Pancreas (tissue), 10 donors: ENCODE results near the gene ZEB2. TPM values are rescaled to one million over a fixed set of nuclear protein-coding genes. Genes with fewer than 3 reads are reported as not detected.
A peak's percentile ranks its signal among the peaks of the same experiment; 100 is the strongest.
"Not testable (repeated sequence)": the region's sequence is repeated elsewhere in the genome, so short reads cannot be mapped to it uniquely, and the experiment has no call there.

Source experiments
- ATAC-seq, 4 donors: fragments of 200-7000 bp; cut with Tn5 transposase; one replicate each; pipeline versions ENCODE4 v1.8.0 to v1.9.1; 2020; ENCODE audit warnings: mild to moderate bottlenecking in 4 of 4, moderate library complexity in 4 of 4
- DNase-seq, 6 donors: peaks; one replicate each; pipeline ENCODE4 v3.0.0-alpha.2; 2020
- FAIRE-seq: peaks from 2 replicates; lab custom pipeline; 2012; peaks lifted over from hg19 to GRCh38; lab: Jason Lieb, UNC
- H3K27ac ChIP-seq, 4 donors: fragments of 200-600 bp; sonication (generic); 1 replicate in 3 of 4; 2 replicates in 1 of 4; pipeline versions ENCODE4 v1.5.0 to v1.8.0; 2020
- H3K27me3 ChIP-seq, 4 donors: fragments of 200-600 bp; one replicate each; pipeline ENCODE4 v1.8.0; 2021
- H3K36me3 ChIP-seq, 3 donors: fragments of 200-600 bp; sonication (generic) in 1 of 3; one replicate each; pipeline versions ENCODE4 v1.5.0 to v1.8.0; 2020 to 2021
- H3K4me1 ChIP-seq, 3 donors: fragments of 200-600 bp; one replicate each; pipeline ENCODE4 v1.8.0; 2021
- H3K4me3 ChIP-seq, 4 donors: fragments of 200-600 bp; sonication (generic) in 2 of 4; one replicate each; pipeline versions ENCODE4 v1.5.0 to v1.8.0; 2020 to 2021
- H3K9me3 ChIP-seq, 4 donors: fragments of 200-600 bp; one replicate each; pipeline ENCODE4 v1.8.0; 2021
- WGBS, 2 donors: extraction: QIAGEN DNeasy Blood & Tissue Kit; methylation state at CpG; one replicate each; pipeline ENCODE4 v1.1.7; 2013; 5-methylcytosine and 5-hydroxymethylcytosine counted together
- intact Hi-C, 3 donors: fragments of 100-400 bp; cut with DNase I; formaldehyde crosslinking; loops; one replicate each; pipeline versions ENCODE4 v1.11.1 to v1.14.2; 2022
- polyA plus RNA-seq, 2 donors: library from polyadenylated mRNA; stranded (reverse); fragments of 200-250 nt; gene quantifications; one replicate each; pipeline ENCODE4 v1.2.3, GENCODE V29; 2013
- total RNA-seq, 6 donors: library from RNA; stranded (reverse); fragmentation: NEBNext Ultra II Directional in 4 of 6; extraction: Animal tissue kit (Norgen Biotek cat#: 25700) in 4 of 6; gene quantifications; one replicate each; pipeline versions ENCODE4 v1.2.1 to v1.2.4, GENCODE V29; 2021 to 2023
- TF ChIP-seq, protein P1 (sequence below), 4 donors: fragments of 200-600 bp; sonication (generic) in 3 of 4; IDR thresholded peaks; one replicate each; pipeline versions ENCODE4 v1.5.0 to v1.8.0; 2021; ENCODE audit warnings: antibody characterized with exemption in 4 of 4
- donor health status: healthy with polysubstance abuse.
- donor health status: DM: no; HTN: no; CAD: no; lungs with moderate emphysema.
- donor health status: DM: no; HTN: no; CAD: no.
- donor health status: control.
- donor health status: control.
- donor health status: Bipolar disorder and iron deficiency.
- donor health status: DM: yes; HTN: yes; CAD: no.
- donor health status: DM: no; HTN: no; CAD: no.
- donor health status: DM: no; HTN: no; CAD: no.
- donor health status: DM: yes; HTN: yes; CAD: no.

The ZEB2 gene
- total and polyA plus RNA-seq, 8 donors = 3.8 to 38.6 (median 5.7) TPM

DNA sequence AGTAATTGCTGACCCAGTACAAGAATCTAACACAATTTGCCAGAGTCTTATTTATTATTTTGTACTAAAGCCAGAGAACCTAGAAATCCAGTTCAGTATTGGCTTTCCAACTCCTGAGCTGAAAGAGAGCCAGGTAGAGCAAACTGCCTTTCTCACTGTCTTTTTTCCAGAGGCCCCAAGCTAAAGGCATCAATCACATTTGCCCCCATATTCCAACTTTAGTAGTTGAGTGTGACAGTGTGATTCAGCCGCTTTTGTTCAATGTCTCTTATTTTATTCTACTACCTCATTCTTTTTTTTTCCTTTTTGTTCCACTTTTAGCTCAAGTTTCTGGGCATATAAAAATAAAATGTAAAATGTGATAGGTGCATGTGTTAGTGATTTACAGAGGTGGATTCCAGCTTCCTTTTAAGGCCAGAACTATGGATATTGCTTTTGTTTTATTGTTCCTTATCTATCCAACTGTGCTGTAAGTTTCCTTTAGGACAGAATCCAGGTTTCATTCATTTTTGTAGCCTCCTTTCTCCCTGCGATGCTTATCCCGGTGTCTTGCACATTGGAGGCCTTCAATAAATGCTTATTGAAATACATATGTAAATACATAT is 153.0 kb downstream of the ZEB2 start:
- TF ChIP-seq, protein P1, sequence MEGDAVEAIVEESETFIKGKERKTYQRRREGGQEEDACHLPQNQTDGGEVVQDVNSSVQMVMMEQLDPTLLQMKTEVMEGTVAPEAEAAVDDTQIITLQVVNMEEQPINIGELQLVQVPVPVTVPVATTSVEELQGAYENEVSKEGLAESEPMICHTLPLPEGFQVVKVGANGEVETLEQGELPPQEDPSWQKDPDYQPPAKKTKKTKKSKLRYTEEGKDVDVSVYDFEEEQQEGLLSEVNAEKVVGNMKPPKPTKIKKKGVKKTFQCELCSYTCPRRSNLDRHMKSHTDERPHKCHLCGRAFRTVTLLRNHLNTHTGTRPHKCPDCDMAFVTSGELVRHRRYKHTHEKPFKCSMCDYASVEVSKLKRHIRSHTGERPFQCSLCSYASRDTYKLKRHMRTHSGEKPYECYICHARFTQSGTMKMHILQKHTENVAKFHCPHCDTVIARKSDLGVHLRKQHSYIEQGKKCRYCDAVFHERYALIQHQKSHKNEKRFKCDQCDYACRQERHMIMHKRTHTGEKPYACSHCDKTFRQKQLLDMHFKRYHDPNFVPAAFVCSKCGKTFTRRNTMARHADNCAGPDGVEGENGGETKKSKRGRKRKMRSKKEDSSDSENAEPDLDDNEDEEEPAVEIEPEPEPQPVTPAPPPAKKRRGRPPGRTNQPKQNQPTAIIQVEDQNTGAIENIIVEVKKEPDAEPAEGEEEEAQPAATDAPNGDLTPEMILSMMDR (IDR thresholded peaks at IDR 0.05) = no peak
- intact Hi-C loops = no loop called here
- H3K27ac ChIP-seq = no peak overlapping the region
- 91 to 94% methylated on average over 3 of the region's 3 CpGs for WGBS, 2 donors
- no peaks in the 10 kb centered on the region for H3K27me3 ChIP-seq
- FAIRE-seq (no peak), DNase-seq (no peak), ATAC-seq (no peak)
- H3K9me3 ChIP-seq = no peaks in the 10 kb centered on the region
- no peaks in the 10 kb centered on the region for H3K36me3 ChIP-seq
- no peaks in the 10 kb centered on the region for H3K4me1 ChIP-seq
- no peak overlapping the region for H3K4me3 ChIP-seq

DNA sequence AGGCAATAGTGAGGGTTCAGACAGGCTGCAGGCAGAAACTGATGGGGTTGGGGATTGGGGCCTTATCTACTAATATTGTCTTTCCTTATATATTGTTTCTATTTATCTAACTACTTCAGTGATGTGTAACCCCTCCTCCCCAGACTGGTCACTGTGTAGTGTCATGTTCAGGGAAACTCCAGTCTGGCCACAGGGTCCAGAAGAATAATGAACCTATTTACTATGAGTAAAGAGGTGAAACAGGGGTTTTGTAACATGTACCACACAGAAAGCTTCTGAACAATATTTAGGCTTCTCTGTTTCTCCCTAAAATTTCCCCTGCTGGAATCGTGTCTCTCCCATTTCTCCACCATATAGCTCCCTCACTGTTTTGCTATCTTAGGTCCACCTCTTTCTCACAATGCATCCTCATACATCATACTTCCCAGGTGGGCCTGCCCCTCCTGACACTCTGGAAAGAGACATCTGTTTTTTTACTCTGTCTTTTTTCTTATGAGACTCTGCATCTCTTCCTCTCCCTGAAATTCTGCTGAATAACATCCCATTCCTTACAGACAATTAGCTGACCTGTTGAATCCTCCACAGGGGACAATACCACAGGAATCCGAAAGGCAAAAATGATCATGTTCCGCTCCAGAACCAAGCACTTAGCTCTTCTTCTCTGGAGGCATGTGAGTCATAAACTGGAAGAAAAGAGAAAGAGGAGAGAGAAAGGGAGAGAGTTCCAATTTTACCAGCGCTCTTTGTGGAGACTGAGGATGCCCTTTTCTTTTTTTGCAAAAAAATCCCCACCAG is 154.8 kb downstream of the ZEB2 start:
- WGBS, 2 donors = 82 to 91% methylated on average over 4 of the region's 4 CpGs
- intact Hi-C loops = no loop called here
- no peak for FAIRE-seq

DNA sequence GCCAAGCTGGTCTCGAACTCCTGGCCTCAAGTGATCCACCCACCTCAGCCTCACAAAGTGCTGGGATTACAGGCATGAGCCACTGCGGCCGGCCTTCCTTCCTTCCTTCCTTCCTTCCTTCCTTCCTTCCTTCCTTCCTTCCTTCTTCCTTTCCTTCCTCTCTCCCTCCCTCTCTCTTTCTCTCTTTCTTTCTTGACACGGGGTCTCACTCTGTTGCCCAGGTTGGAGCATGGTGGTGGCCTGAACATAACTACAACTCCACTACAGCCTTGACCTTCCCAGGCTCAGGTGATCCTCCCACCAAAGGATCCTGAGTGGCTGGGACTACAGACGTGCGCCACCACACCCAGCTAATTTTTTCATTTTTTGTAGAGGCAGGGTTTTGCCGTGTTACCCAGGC is 155.7 kb downstream of the ZEB2 start:
- WGBS, 2 donors = 82 to 87% methylated on average over 7 of the region's 7 CpGs

More for the DNA sequence above, 154.8 kb downstream of the ZEB2 start:
- Histone ChIP-seq H3K9me3 (no peaks in the 10 kb centered on the region), H3K27me3 (no peaks in the 10 kb centered on the region), H3K4me1 (no peaks in the 10 kb centered on the region), H3K36me3 (no peaks in the 10 kb centered on the region), H3K27ac (no peak overlapping the region), H3K4me3 (no peak overlapping the region)
- TF ChIP-seq, protein P1 (IDR thresholded peaks at IDR 0.05) = no peak
- DNase-seq = no peak
- ATAC-seq = peak in 1 of 4 donors; percentile 20

DNA sequence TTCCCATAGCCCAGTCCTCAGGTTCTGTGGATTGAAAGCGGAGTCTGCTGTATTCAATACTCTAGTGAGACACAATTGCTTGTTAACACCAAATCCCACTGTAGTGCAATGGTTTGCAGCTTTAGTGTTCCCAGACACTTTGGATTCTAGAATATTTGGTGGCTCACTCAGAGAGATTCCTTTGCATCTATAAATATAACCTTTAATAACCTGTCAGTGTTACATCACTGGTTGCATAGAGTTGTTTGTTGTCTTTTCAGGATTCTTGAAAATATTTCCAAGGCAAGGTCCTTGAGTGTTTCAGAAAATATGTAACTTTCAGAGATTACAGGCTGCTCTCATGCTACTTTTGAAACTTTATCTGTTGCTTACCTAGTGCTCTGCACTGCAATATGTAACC is 157.5 kb downstream of the ZEB2 start:
- no peaks in the 10 kb centered on the region for H3K4me1 ChIP-seq
- FAIRE-seq = no peak
- 96 to 100% methylated on average over 1 of the region's 1 CpG for WGBS, 2 donors

More for the DNA sequence above, 155.7 kb downstream of the ZEB2 start:
- intact Hi-C loops, H3K9me3 ChIP-seq, DNase-seq, H3K27me3 ChIP-seq, ATAC-seq, FAIRE-seq, H3K4me1 ChIP-seq, H3K4me3 ChIP-seq, H3K36me3 ChIP-seq, H3K27ac ChIP-seq: not testable (repeated sequence)

DNA sequence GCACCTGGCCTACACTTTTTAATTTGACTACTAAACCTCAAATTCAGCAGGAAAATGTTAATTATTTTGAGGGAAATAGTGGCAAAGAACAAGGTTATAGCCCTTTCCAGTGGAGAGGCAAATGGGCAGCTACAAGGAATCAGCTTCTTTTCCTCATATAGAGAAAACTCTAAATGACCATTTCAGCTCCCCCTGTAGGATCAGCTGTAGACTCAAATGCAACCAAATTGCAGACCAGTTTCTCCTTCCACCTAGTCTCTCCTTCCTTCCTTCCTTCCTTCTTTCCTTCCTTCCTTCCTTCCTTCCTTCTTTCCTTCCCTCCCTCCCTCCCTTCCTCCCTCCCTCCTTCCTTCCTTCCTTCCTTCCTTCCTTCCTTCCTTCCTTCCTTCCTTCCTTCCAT is 158.2 kb downstream of the ZEB2 start:
- no peaks in the 10 kb centered on the region for H3K9me3 ChIP-seq
- H3K4me1 ChIP-seq = no peaks in the 10 kb centered on the region
- no peaks in the 10 kb centered on the region for H3K27me3 ChIP-seq
- H3K36me3 ChIP-seq = no peaks in the 10 kb centered on the region
- TF ChIP-seq, protein P1 (IDR thresholded peaks at IDR 0.05) = no peak
- FAIRE-seq = no peak
- H3K4me3 ChIP-seq = no peak overlapping the region
- H3K27ac ChIP-seq = no peak overlapping the region
- no peak for DNase-seq
- intact Hi-C loops = no loop called here
- no peak for ATAC-seq

More for the DNA sequence above, 157.5 kb downstream of the ZEB2 start:
- no peak overlapping the region for H3K27ac ChIP-seq
- no peak overlapping the region for H3K4me3 ChIP-seq
- no peak for ATAC-seq
- H3K36me3 ChIP-seq = no peaks in the 10 kb centered on the region
- TF ChIP-seq, protein P1 (IDR thresholded peaks at IDR 0.05) = no peak
- no peak for DNase-seq
- no peaks in the 10 kb centered on the region for H3K27me3 ChIP-seq
- intact Hi-C loops = no loop called here
- H3K9me3 ChIP-seq = no peaks in the 10 kb centered on the region
